Measurements from ENCODE around the gene LRTM1.

The LRTM1 gene

GRCh38 chr3:54928046-54928770, at the start of gene LRTM1:
TSS of gene LRTM1 (minus strand) at chr3:54928059. CDS start at chr3:54927911, 148 bp downstream.
- no peak for DNase-seq (ENCODE audit: low read depth in 2 of 2)

GRCh38 chr3:54977439-54977838, 49.6 kb upstream of the LRTM1 start:
- no peak for DNase-seq (ENCODE audit: low read depth in 2 of 2)

- no peak for DNase-seq (ENCODE audit: low read depth in 2 of 2)
Observed at GRCh38 chr3:54970895-54971294, 43.0 kb upstream of the LRTM1 start.

GRCh38 chr3:54969652-54970051, 41.8 kb upstream of the LRTM1 start:
- no peak for DNase-seq (ENCODE audit: low read depth in 2 of 2)

- DNase-seq (ENCODE audit: low read depth in 2 of 2): no peak
Observed at GRCh38 chr3:54968546-54969172, 40.8 kb upstream of the LRTM1 start.

- no peak for DNase-seq (ENCODE audit: low read depth in 2 of 2)
Observed at GRCh38 chr3:54967731-54968161, 39.9 kb upstream of the LRTM1 start.

GRCh38 chr3:54966979-54967378, 39.1 kb upstream of the LRTM1 start:
- DNase-seq (ENCODE audit: low read depth in 2 of 2): no peak

GRCh38 chr3:54965746-54966145, 37.9 kb upstream of the LRTM1 start:
- no peak for DNase-seq (ENCODE audit: low read depth in 2 of 2)

GRCh38 chr3:54964081-54964480, 36.2 kb upstream of the LRTM1 start:
- no peak for DNase-seq (ENCODE audit: low read depth in 2 of 2)

GRCh38 chr3:54963641-54964040, 35.8 kb upstream of the LRTM1 start:
- DNase-seq (ENCODE audit: low read depth in 2 of 2): no peak

GRCh38 chr3:54962200-54962599, 34.3 kb upstream of the LRTM1 start:
- no peak for DNase-seq (ENCODE audit: low read depth in 2 of 2)

- DNase-seq (ENCODE audit: low read depth in 2 of 2): no peak
Observed at GRCh38 chr3:54960701-54961100, 32.8 kb upstream of the LRTM1 start.

GRCh38 chr3:54960082-54960481, 32.2 kb upstream of the LRTM1 start:
- DNase-seq (ENCODE audit: low read depth in 2 of 2): no peak

GRCh38 chr3:54957711-54958110, 29.9 kb upstream of the LRTM1 start:
- no peak for DNase-seq (ENCODE audit: low read depth in 2 of 2)

GRCh38 chr3:54955941-54956340, 28.1 kb upstream of the LRTM1 start:
- DNase-seq (ENCODE audit: low read depth in 2 of 2): no peak

- DNase-seq (ENCODE audit: low read depth in 2 of 2): no peak
Observed at GRCh38 chr3:54955496-54955895, 27.6 kb upstream of the LRTM1 start.

- no peak for DNase-seq (ENCODE audit: low read depth in 2 of 2)
Observed at GRCh38 chr3:54954521-54954920, 26.7 kb upstream of the LRTM1 start.

- DNase-seq (ENCODE audit: low read depth in 2 of 2): no peak
Observed at GRCh38 chr3:54954022-54954421, 26.2 kb upstream of the LRTM1 start.

- DNase-seq (ENCODE audit: low read depth in 2 of 2): no peak
Observed at GRCh38 chr3:54951405-54951804, 23.5 kb upstream of the LRTM1 start.

GRCh38 chr3:54950391-54951003, 22.6 kb upstream of the LRTM1 start:
- no peak for DNase-seq (ENCODE audit: low read depth in 2 of 2)

- no peak for DNase-seq (ENCODE audit: low read depth in 2 of 2)
Observed at GRCh38 chr3:54949491-54950044, 21.7 kb upstream of the LRTM1 start.

- DNase-seq (ENCODE audit: low read depth in 2 of 2): no peak
Observed at GRCh38 chr3:54941690-54942362, 14.0 kb upstream of the LRTM1 start.
